C4-2B (cell line): ENCODE results near the gene INPPL1.

Experiments
- H3K27ac ChIP-seq: fragments of 450-650 bp; 2 replicates; pipeline ENCODE4 v1.5.1; 2017
- CTCF ChIP-seq: fragments of 450-650 bp; conservative IDR thresholded peaks from 2 replicates; pipeline ENCODE4 v1.5.1; 2017; ENCODE audit warnings: mild to moderate bottlenecking
- ZFX ChIP-seq: fragments of 450-650 bp; IDR thresholded peaks from 2 replicates; pipeline ENCODE4 v1.6.1; 2017

Gene INPPL1

GRCh38 chr11:72238492-72239312 is 14.1 kb downstream of the INPPL1 start:
- peak overlapping the region; percentile 68 for H3K27ac ChIP-seq
- TF ChIP-seq ZFX (no peak), CTCF (peak; percentile 34)

GRCh38 chr11:72239313-72239848 is 14.8 kb downstream of the INPPL1 start:
- H3K27ac ChIP-seq: peak overlapping the region; percentile 68
- TF ChIP-seq ZFX (no peak), CTCF (no peak)

GRCh38 chr11:72239849-72240460 is 15.4 kb downstream of the INPPL1 start:
- peak overlapping the region; percentile 68 for H3K27ac ChIP-seq

GRCh38 chr11:72240461-72241290 is 16.1 kb downstream of the INPPL1 start:
- peak overlapping the region; percentile 68 for H3K27ac ChIP-seq
- TF ChIP-seq CTCF: no peak
- TF ChIP-seq ZFX: no peak

More at GRCh38 chr11:72239849-72240460, 15.4 kb downstream of the INPPL1 start:
- no peak for TF ChIP-seq CTCF
- TF ChIP-seq ZFX: 0 out of 2 replicates have a peak, but pooled peaks have one; percentile 55

GRCh38 chr11:72241291-72241781 is 16.8 kb downstream of the INPPL1 start:
- no peak overlapping the region for H3K27ac ChIP-seq
- TF ChIP-seq CTCF: no peak

- H3K27ac ChIP-seq: no peak overlapping the region
- no peak for TF ChIP-seq ZFX
- no peak for TF ChIP-seq CTCF
These were observed 17.6 kb downstream of the INPPL1 start for GRCh38 chr11:72242141-72242540.
